ENCODE measurements around the gene SETDB1.

GRCh38 chr1:150992626-150993025, 66.5 kb downstream of the SETDB1 start:
- no peak for TF ChIP-seq CTCF (IDR thresholded peaks at IDR 0.05)
- no peak for TF ChIP-seq POLR2A (IDR thresholded peaks at IDR 0.05)
